H9 (cell line): Measurements from ENCODE around the gene TANK. TPM values are rescaled to one million over a fixed set of nuclear protein-coding genes. Genes with fewer than 3 reads are reported as not detected.

ENCODE experiments used
- DNase-seq: peaks from one replicate; pipeline ENCODE4 v3.0.0-alpha.2; 2017
- H2AFZ ChIP-seq: one replicate; pipeline ENCODE4 v1.6.1; 2013; ENCODE audit warnings: mild to moderate bottlenecking, low read length, control low read depth, moderate library complexity
- H2AK5ac ChIP-seq: 2 replicates; pipeline ENCODE4 v1.6.1; 2013; ENCODE audit warnings: low read length, control low read depth, mixed read lengths; ENCODE audit not compliant: insufficient read length
- H2BK120ac ChIP-seq: one replicate; pipeline ENCODE4 v1.6.1; 2013; ENCODE audit warnings: low read depth, mild to moderate bottlenecking, low read length, control low read depth, inconsistent platforms; ENCODE audit not compliant: poor library complexity, severe bottlenecking
- H2BK12ac ChIP-seq: 2 replicates; pipeline ENCODE4 v1.6.1; 2013; ENCODE audit warnings: low read length, control low read depth, mixed read lengths, low read depth; ENCODE audit not compliant: insufficient read length
- H2BK15ac ChIP-seq: 2 replicates; pipeline ENCODE4 v1.6.1; 2013; ENCODE audit warnings: low read depth, low read length, control low read depth
- H2BK20ac ChIP-seq: one replicate; pipeline ENCODE4 v1.6.1; 2013; ENCODE audit warnings: low read depth, mild to moderate bottlenecking, low read length, control low read depth, inconsistent platforms; ENCODE audit not compliant: poor library complexity, severe bottlenecking
- H2BK5ac ChIP-seq: 2 replicates; pipeline ENCODE4 v1.6.1; 2013; ENCODE audit warnings: low read length, control low read depth, mixed read lengths; ENCODE audit not compliant: insufficient read length
- H3K14ac ChIP-seq: 2 replicates; pipeline ENCODE4 v1.6.1; 2013; ENCODE audit warnings: low read length, control low read depth; ENCODE audit not compliant: insufficient read depth
- H3K18ac ChIP-seq: 2 replicates; pipeline ENCODE4 v1.6.1; 2013; ENCODE audit warnings: low read depth, mild to moderate bottlenecking, mixed read lengths, low read length, control low read depth; ENCODE audit not compliant: insufficient read length
- H3K23ac ChIP-seq: 2 replicates; pipeline ENCODE4 v1.6.1; 2013; ENCODE audit warnings: low read length, control low read depth, mixed read lengths, low read depth; ENCODE audit not compliant: insufficient read length
- H3K23me2 ChIP-seq: 2 replicates; pipeline ENCODE4 v1.6.1; 2013; ENCODE audit warnings: low read depth, mild to moderate bottlenecking, mixed read lengths, low read length, control low read depth; ENCODE audit not compliant: insufficient read length, poor library complexity, severe bottlenecking
- H3K27ac ChIP-seq: 2 replicates; pipeline ENCODE4 v1.5.1; 2013; ENCODE audit warnings: low read length, control low read depth, mixed read lengths, low read depth; ENCODE audit not compliant: insufficient read length
- H3K27me3 ChIP-seq: 2 replicates; pipeline ENCODE4 v1.6.1; 2013; ENCODE audit warnings: low read length, control low read depth, inconsistent platforms; ENCODE audit not compliant: insufficient read depth
- H3K4ac ChIP-seq: 2 replicates; pipeline ENCODE4 v1.6.1; 2013; ENCODE audit warnings: low read depth, mild to moderate bottlenecking, control low read depth, inconsistent platforms, low read length, moderate library complexity
- H3K4me1 ChIP-seq: 2 replicates; pipeline ENCODE4 v1.6.1; 2013; ENCODE audit warnings: low read length, control low read depth, inconsistent platforms; ENCODE audit not compliant: insufficient read depth
- H3K4me2 ChIP-seq: 2 replicates; pipeline ENCODE4 v1.6.1; 2013; ENCODE audit warnings: low read length, control low read depth, mixed read lengths; ENCODE audit not compliant: insufficient read length, insufficient read depth
- H3K56ac ChIP-seq: 2 replicates; pipeline ENCODE4 v1.6.1; 2013; ENCODE audit warnings: low read depth, mild to moderate bottlenecking, mixed read lengths, low read length, control low read depth; ENCODE audit not compliant: insufficient read length
- H3K79me1 ChIP-seq: 2 replicates; pipeline ENCODE4 v1.6.1; 2013; ENCODE audit warnings: low read depth, mild to moderate bottlenecking, moderate library complexity, low read length, control low read depth, inconsistent platforms; ENCODE audit not compliant: insufficient read depth, poor library complexity, severe bottlenecking
- H3K79me2 ChIP-seq: 2 replicates; pipeline ENCODE4 v1.6.1; 2013; ENCODE audit warnings: low read length, control low read depth, inconsistent platforms; ENCODE audit not compliant: insufficient read depth
- H3K9ac ChIP-seq: 2 replicates; pipeline ENCODE4 v1.6.1; 2013; ENCODE audit warnings: low read length, control low read depth, mixed read lengths; ENCODE audit not compliant: insufficient read length; ENCODE audit errors: extremely low read depth
- H3K9me3 ChIP-seq: one replicate; pipeline ENCODE4 v1.6.1; 2013; ENCODE audit warnings: low read depth, low read length, inconsistent platforms; ENCODE audit not compliant: control insufficient read depth
- H3T11ph ChIP-seq: one replicate; pipeline ENCODE4 v1.6.1; 2013; ENCODE audit warnings: mild to moderate bottlenecking, low read length, control low read depth, inconsistent platforms
- H4K20me1 ChIP-seq: one replicate; pipeline ENCODE4 v1.6.1; 2013; ENCODE audit not compliant: control insufficient read depth, insufficient read length, insufficient read depth
- H4K5ac ChIP-seq: 2 replicates; pipeline ENCODE4 v1.6.1; 2013; ENCODE audit warnings: low read depth, mild to moderate bottlenecking, mixed read lengths, low read length, control low read depth; ENCODE audit not compliant: insufficient read length
- H4K8ac ChIP-seq: replicated peaks from 2 replicates; pipeline ENCODE4 v1.6.1; 2013; ENCODE audit warnings: low read length, control low read depth, mixed read lengths, low read depth; ENCODE audit not compliant: insufficient read length
- H4K91ac ChIP-seq: 2 replicates; pipeline ENCODE4 v1.6.1; 2013; ENCODE audit warnings: low read depth, mild to moderate bottlenecking, moderate library complexity, mixed read lengths, low read length, control low read depth; ENCODE audit not compliant: insufficient read length
- H3K27ac Mint-ChIP-seq, 3 experiments: 2 replicates in 2 of 3; 3 replicates in 1 of 3; pipeline ENCODE4 v1.8.0; 2020 to 2021; ENCODE audit warnings: mixed read lengths in 3 of 3, mild to moderate bottlenecking in 1 of 3, moderate library complexity in 1 of 3
- H3K27me3 Mint-ChIP-seq: 2 replicates; pipeline ENCODE4 v1.8.0; 2021; ENCODE audit warnings: low read depth, mild to moderate bottlenecking, moderate library complexity, mixed read lengths
- H3K36me3 Mint-ChIP-seq, 3 experiments: 2 replicates in 2 of 3; 3 replicates in 1 of 3; pipeline ENCODE4 v1.8.0; 2020 to 2021; ENCODE audit warnings: low read depth in 3 of 3, mixed read lengths in 3 of 3; ENCODE audit not compliant: insufficient read depth in 1 of 3
- H3K4me1 Mint-ChIP-seq, 2 experiments: 2 replicates each; pipeline ENCODE4 v1.8.0; 2020; ENCODE audit warnings: mixed read lengths in 2 of 2
- H3K4me3 Mint-ChIP-seq, 2 experiments: 2 replicates in 1 of 2; 3 replicates in 1 of 2; pipeline ENCODE4 v1.8.0; 2020 to 2021; ENCODE audit warnings: mild to moderate bottlenecking in 2 of 2, mixed read lengths in 2 of 2, moderate library complexity in 1 of 2
- H3K9me3 Mint-ChIP-seq, 2 experiments: 2 replicates in 1 of 2; 3 replicates in 1 of 2; pipeline ENCODE4 v1.8.0; 2020; ENCODE audit warnings: mild to moderate bottlenecking in 2 of 2, mixed read lengths in 2 of 2, moderate library complexity in 1 of 2
- WGBS: extraction: QIAGEN DNeasy Blood & Tissue Kit; methylation state at CpG from one replicate; pipeline ENCODE4 v1.1.7; 2013; ENCODE audit warnings: missing lambda C conversion rate, low lambda C conversion rate, mixed read lengths; ENCODE audit not compliant: insufficient read length; ENCODE audit errors: extremely low coverage; 5-methylcytosine and 5-hydroxymethylcytosine counted together
- total RNA-seq: library from RNA; stranded (reverse); gene quantifications from 2 replicates; pipeline ENCODE4 v1.2.1, GENCODE V29; 2021
- TF ChIP-seq, protein P1 (sequence below): fragments of 200-600 bp; sonication (generic); conservative IDR thresholded peaks from 3 replicates; pipeline ENCODE4 v1.8.0; 2021; ENCODE audit warnings: antibody characterized with exemption, mild to moderate bottlenecking

Gene TANK
- total RNA-seq, 1 experiment from 2014 or later = 23.9 TPM

DNA sequence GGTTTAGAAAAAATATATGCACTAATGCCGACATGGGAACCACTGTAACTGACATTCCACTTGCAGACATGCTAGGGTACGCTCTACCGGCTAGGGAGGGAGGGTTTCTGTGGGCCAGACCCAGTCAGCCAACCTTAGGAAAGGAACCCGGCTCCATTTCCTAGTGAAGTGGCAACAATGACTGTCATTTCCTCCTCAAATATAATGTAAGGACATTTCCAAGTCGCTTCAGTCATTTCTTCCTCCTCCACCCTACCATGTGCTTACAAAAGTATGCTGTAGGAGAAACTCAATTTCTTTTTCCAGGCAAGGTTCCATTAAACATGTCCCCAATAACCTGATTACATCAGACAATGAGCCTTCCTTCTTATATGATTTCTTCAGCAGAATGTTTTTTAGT, 83.7 kb downstream of the TANK start:
- no peaks in the 10 kb centered on the region; the same call in 1 of the 2 replicates for H3K27me3 ChIP-seq
- H3K14ac ChIP-seq = no peak overlapping the region
- Mint-ChIP-seq H3K27ac (no peak overlapping the region), H3K4me3 (peak overlapping the region; percentile 73 to 79), H3K4me1 (peaks cover 40 to 42% of the 10 kb centered on the region in 2 experiments), H3K27me3 (peaks cover 35% of the 10 kb centered on the region), H3K9me3 (no peaks in the 10 kb centered on the region), H3K36me3 (no peaks in the 10 kb centered on the region; a peak in 1 of 7 replicates)
- H3K23ac ChIP-seq = no peak overlapping the region
- no peak overlapping the region for H3K9ac ChIP-seq
- no peak overlapping the region for H2AFZ ChIP-seq
- no peak overlapping the region for H2BK20ac ChIP-seq
- H3K4me1 ChIP-seq = peaks cover 10% of the 10 kb centered on the region; the same call in 1 of the 2 replicates
- H4K91ac ChIP-seq = no peak overlapping the region
- H4K20me1 ChIP-seq = no peaks in the 10 kb centered on the region
- H2BK12ac ChIP-seq = no peak overlapping the region
- H3K9me3 ChIP-seq = no peaks in the 10 kb centered on the region
- H3K23me2 ChIP-seq = peaks cover 9% of the 10 kb centered on the region
- H2AK5ac ChIP-seq = no peak overlapping the region
- H3K79me1 ChIP-seq = no peaks in the 10 kb centered on the region
- no peak overlapping the region for H3K4ac ChIP-seq
- peak overlapping the region; percentile 54 for H3K4me2 ChIP-seq
- no peak overlapping the region for H4K8ac ChIP-seq
- no CpG with 5 or more reads among the region's 5 CpGs for WGBS
- no peak for DNase-seq
- no peak overlapping the region for H3T11ph ChIP-seq
- no peak overlapping the region for H3K27ac ChIP-seq
- no peaks in the 10 kb centered on the region for H3K79me2 ChIP-seq
- H3K18ac ChIP-seq = no peak overlapping the region
- no peak overlapping the region for H2BK15ac ChIP-seq
- H3K56ac ChIP-seq = no peak overlapping the region
- no peak overlapping the region for H2BK120ac ChIP-seq
- TF ChIP-seq, protein P1, sequence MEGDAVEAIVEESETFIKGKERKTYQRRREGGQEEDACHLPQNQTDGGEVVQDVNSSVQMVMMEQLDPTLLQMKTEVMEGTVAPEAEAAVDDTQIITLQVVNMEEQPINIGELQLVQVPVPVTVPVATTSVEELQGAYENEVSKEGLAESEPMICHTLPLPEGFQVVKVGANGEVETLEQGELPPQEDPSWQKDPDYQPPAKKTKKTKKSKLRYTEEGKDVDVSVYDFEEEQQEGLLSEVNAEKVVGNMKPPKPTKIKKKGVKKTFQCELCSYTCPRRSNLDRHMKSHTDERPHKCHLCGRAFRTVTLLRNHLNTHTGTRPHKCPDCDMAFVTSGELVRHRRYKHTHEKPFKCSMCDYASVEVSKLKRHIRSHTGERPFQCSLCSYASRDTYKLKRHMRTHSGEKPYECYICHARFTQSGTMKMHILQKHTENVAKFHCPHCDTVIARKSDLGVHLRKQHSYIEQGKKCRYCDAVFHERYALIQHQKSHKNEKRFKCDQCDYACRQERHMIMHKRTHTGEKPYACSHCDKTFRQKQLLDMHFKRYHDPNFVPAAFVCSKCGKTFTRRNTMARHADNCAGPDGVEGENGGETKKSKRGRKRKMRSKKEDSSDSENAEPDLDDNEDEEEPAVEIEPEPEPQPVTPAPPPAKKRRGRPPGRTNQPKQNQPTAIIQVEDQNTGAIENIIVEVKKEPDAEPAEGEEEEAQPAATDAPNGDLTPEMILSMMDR = no peak
- no peak overlapping the region for H4K5ac ChIP-seq
- H2BK5ac ChIP-seq = no peak overlapping the region
